GM12878 (cell line): ENCODE data around the gene AAR2. TPM values are rescaled to one million over a fixed set of nuclear protein-coding genes. Genes with fewer than 3 reads are reported as not detected.

ENCODE experiments used
- BHLHE40 ChIP-seq, 2 experiments: fragments of 450-650 bp in 1 of 2; IDR thresholded peaks; 2 replicates each; pipeline ENCODE4 v1.6.1; 2011 to 2017; ENCODE audit warnings: low read depth in 2 of 2, borderline replicate concordance in 1 of 2, improper control_type of control experiment in 1 of 2, low read length in 1 of 2, mild to moderate bottlenecking in 1 of 2
- HDGF ChIP-seq: fragments of 450-650 bp; IDR thresholded peaks from 2 replicates; pipeline ENCODE4 v1.6.1; 2016; ENCODE audit warnings: antibody characterized with exemption
- MEF2A ChIP-seq: IDR thresholded peaks from 2 replicates; pipeline ENCODE4 v1.6.1; 2011; ENCODE audit warnings: low read depth, mild to moderate bottlenecking, low read length, moderate library complexity; ENCODE audit not compliant: insufficient read depth
- MTA2 ChIP-seq: fragments of 450-650 bp; IDR thresholded peaks from 2 replicates; pipeline ENCODE4 v1.6.1; 2016; ENCODE audit warnings: low read depth, mild to moderate bottlenecking, moderate library complexity
- NR2F1 ChIP-seq: fragments of 450-650 bp; conservative IDR thresholded peaks from 2 replicates; pipeline ENCODE4 v1.6.1; 2017; ENCODE audit warnings: mild to moderate bottlenecking
- RAD21 ChIP-seq: IDR thresholded peaks from 2 replicates; pipeline ENCODE4 v1.6.1; 2011; ENCODE audit warnings: mild to moderate bottlenecking, low read depth, low read length, moderate library complexity; ENCODE audit not compliant: insufficient read depth
- ZNF24 ChIP-seq: fragments of 450-650 bp; IDR thresholded peaks from 2 replicates; pipeline ENCODE4 v1.6.1; 2017; ENCODE audit warnings: antibody characterized with exemption, mild to moderate bottlenecking
- polyA plus RNA-seq, 11 experiments: library from polyadenylated mRNA; depleted of rRNA in 4 of 11; unstranded in 6 of 11; stranded (reverse) in 5 of 11; fragments of >200 nt; fragmentation: Nextera tagmentation in 4 of 11; fragmentation: Illumina TruSeq in 1 of 11; extraction: Ambion mirVana in 4 of 11; extraction: Trizol in 1 of 11; gene quantifications; 1 replicate in 1 of 11; 2 replicates in 10 of 11; pipeline versions ENCODE4 v1.2.1 to v1.2.3, GENCODE V29; 2011 to 2016; ENCODE audit warnings: inconsistent platforms in 2 of 11, missing spikeins in 2 of 11, low read depth in 1 of 11
- total RNA-seq, 4 experiments: library from RNA; depleted of rRNA in 3 of 4; stranded (reverse); fragments of >200 nt in 3 of 4; fragmentation: Illumina TruSeq in 1 of 4; extraction: Trizol in 1 of 4; gene quantifications; 2 replicates each; pipeline versions ENCODE4 v1.2.1 to v1.2.3, GENCODE V29; 2013 to 2021
- TF ChIP-seq, protein P1 (sequence below), 3 experiments: IDR thresholded peaks in 2 of 3; conservative IDR thresholded peaks in 1 of 3; 2 replicates each; pipeline ENCODE4 v1.5.1; 2011; ENCODE audit warnings: low read depth in 3 of 3, low read length in 3 of 3, mild to moderate bottlenecking in 3 of 3, control low read depth in 2 of 3, moderate library complexity in 2 of 3, inconsistent platforms in 1 of 3, mixed read lengths in 1 of 3; ENCODE audit not compliant: control insufficient read depth in 2 of 3, insufficient read depth in 1 of 3; ENCODE audit errors: extremely low read depth in 1 of 3
- TF ChIP-seq, protein P2 (sequence below): IDR thresholded peaks from 2 replicates; pipeline ENCODE4 v1.6.1; 2012; ENCODE audit warnings: low read depth, low read length, improper control_type of control experiment

Gene AAR2
- total and polyA plus RNA-seq, 10 of the 15 experiments (the other 5 are each of a cell fraction or from before 2014, with no cell fraction given): 6.5 to 41.7 (median 30.3) TPM

DNA sequence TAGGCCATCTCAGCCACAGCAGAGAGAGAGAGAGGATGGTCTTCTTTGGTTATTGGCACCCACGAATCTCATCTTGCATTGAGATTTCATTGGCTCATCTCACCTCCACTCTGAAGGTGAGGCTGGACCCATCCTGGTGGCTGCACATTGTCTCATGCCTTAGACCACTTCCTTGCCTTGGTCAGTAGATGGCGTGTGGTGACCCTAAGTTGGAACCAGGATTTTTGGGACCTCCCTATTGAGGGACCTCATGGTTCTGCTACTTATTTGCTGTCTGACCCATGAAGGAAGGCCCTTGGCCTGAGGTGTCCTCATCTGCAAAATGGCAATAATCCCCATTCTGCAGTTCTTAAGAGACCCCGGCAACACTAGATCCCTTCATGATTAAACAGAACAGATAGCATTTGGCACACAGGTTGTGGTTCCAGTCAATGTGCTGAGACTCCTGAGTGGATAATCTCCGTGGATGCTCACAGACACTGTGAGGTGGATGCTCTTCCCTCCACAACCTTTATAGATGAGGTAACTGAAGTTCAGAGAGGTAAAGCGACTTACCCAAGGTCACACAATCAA is 21.5 kb upstream of the AAR2 start (continued):
- TF ChIP-seq, protein P1, sequence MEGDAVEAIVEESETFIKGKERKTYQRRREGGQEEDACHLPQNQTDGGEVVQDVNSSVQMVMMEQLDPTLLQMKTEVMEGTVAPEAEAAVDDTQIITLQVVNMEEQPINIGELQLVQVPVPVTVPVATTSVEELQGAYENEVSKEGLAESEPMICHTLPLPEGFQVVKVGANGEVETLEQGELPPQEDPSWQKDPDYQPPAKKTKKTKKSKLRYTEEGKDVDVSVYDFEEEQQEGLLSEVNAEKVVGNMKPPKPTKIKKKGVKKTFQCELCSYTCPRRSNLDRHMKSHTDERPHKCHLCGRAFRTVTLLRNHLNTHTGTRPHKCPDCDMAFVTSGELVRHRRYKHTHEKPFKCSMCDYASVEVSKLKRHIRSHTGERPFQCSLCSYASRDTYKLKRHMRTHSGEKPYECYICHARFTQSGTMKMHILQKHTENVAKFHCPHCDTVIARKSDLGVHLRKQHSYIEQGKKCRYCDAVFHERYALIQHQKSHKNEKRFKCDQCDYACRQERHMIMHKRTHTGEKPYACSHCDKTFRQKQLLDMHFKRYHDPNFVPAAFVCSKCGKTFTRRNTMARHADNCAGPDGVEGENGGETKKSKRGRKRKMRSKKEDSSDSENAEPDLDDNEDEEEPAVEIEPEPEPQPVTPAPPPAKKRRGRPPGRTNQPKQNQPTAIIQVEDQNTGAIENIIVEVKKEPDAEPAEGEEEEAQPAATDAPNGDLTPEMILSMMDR (IDR thresholded peaks at IDR 0.05 in 2 of 3, conservative IDR thresholded peaks at IDR 0.05 in 1 of 3; ENCODE audit: control insufficient read depth in 2 of 3, extremely low read depth in 1 of 3, insufficient read depth in 1 of 3, low read depth in 3 of 3, low read length in 3 of 3): peak; percentile 66 to 82 (median 74)
- TF ChIP-seq ZNF24 (no peak), BHLHE40 (IDR thresholded peaks at IDR 0.05; ENCODE audit: borderline replicate concordance in 1 of 2, low read depth in 2 of 2, low read length in 1 of 2) (no peak), HDGF (no peak), MEF2A (no peak), NR2F1 (no peak), RAD21 (peak; percentile 77), MTA2 (no peak)
- TF ChIP-seq, protein P2, sequence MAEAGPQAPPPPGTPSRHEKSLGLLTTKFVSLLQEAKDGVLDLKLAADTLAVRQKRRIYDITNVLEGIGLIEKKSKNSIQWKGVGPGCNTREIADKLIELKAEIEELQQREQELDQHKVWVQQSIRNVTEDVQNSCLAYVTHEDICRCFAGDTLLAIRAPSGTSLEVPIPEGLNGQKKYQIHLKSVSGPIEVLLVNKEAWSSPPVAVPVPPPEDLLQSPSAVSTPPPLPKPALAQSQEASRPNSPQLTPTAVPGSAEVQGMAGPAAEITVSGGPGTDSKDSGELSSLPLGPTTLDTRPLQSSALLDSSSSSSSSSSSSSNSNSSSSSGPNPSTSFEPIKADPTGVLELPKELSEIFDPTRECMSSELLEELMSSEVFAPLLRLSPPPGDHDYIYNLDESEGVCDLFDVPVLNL: no peak
